Stomach (tissue), 4 donors: ENCODE results near the gene MUSTN1.

Experiments used
- EP300 ChIP-seq: sonication (generic); formaldehyde crosslinking; IDR thresholded peaks from one replicate; pipeline ENCODE4 v1.6.1; 2017; ENCODE audit warnings: antibody characterized with exemption
- POLR2A ChIP-seq, 4 donors: fragments of 450-650 bp; IDR thresholded peaks; one replicate each; pipeline ENCODE4 v1.6.1; 2016; ENCODE audit warnings: antibody characterized with exemption in 4 of 4, control low read depth in 2 of 4, mild to moderate bottlenecking in 1 of 4, moderate library complexity in 1 of 4
- TF ChIP-seq, protein P1 (sequence below), 7 experiments: fragments of 450-650 bp in 4 of 7; fragments of 200-600 bp in 3 of 7; sonication (generic) in 3 of 7; IDR thresholded peaks; one replicate each; pipeline ENCODE4 v1.5.1; 2016 to 2019; ENCODE audit warnings: antibody characterized with exemption in 7 of 7, control low read depth in 2 of 7, mild to moderate bottlenecking in 1 of 7

GRCh38 chr3:52817221-52817620 is 17.6 kb downstream of the MUSTN1 start:
- no peak for TF ChIP-seq POLR2A (IDR thresholded peaks at IDR 0.05)
- TF ChIP-seq, protein P1, sequence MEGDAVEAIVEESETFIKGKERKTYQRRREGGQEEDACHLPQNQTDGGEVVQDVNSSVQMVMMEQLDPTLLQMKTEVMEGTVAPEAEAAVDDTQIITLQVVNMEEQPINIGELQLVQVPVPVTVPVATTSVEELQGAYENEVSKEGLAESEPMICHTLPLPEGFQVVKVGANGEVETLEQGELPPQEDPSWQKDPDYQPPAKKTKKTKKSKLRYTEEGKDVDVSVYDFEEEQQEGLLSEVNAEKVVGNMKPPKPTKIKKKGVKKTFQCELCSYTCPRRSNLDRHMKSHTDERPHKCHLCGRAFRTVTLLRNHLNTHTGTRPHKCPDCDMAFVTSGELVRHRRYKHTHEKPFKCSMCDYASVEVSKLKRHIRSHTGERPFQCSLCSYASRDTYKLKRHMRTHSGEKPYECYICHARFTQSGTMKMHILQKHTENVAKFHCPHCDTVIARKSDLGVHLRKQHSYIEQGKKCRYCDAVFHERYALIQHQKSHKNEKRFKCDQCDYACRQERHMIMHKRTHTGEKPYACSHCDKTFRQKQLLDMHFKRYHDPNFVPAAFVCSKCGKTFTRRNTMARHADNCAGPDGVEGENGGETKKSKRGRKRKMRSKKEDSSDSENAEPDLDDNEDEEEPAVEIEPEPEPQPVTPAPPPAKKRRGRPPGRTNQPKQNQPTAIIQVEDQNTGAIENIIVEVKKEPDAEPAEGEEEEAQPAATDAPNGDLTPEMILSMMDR (IDR thresholded peaks at IDR 0.05), result no peak
- TF ChIP-seq EP300, result no peak
